Heart left ventricle (tissue), 13 donors: ENCODE data around the gene GUCA2B.

ENCODE experiments used
- POLR2A ChIP-seq, 2 donors: fragments of 450-650 bp; IDR thresholded peaks; one replicate each; pipeline ENCODE4 v1.6.1; 2017; ENCODE audit warnings: antibody characterized with exemption in 2 of 2, mild to moderate bottlenecking in 2 of 2, moderate library complexity in 2 of 2
- TF ChIP-seq, protein P1 (sequence below), 12 donors: fragments of 200-600 bp; sonication (generic) in 4 of 12; IDR thresholded peaks; one replicate each; pipeline versions ENCODE4 v1.5.0 to v1.8.0; 2018 to 2022; ENCODE audit warnings: antibody characterized with exemption in 12 of 12, mild to moderate bottlenecking in 5 of 12
- donor health status: ischemic (EF 13 %, LVEDD 7.1; RV severe dilation, severe dysfunction).
- donor health status: DM: no; HTN: yes; CAD: no.
- donor health status: DM: no; HTN: no; CAD: no.
- donor health status: ischemic (EF 25% LVEDD 6.9; RV normal size, moderate dysfunction).
- donor health status: ischemic (EF 25% LVEDD 5.7; RV mildly dilated, moderate dysfunction).
- donor health status: ischemic (EF 35%, LVEDD 5.7; RV mildly dilated, moderate dysfunction).
- donor health status: nonischemic (EF 11% LVEDD 7.7; RV severe dilation, severe dysfunction).
- donor health status: DM: yes; HTN: yes; CAD: no.
- donor health status: PGD.
- donor health status: ischemic (EF 29% LVEDD 5.4; RV normal size, mild dysfunction).
- donor health status: nonischemic (EF 23%, LVEDD 6.1; RV moderate dilation, normal function).

DNA sequence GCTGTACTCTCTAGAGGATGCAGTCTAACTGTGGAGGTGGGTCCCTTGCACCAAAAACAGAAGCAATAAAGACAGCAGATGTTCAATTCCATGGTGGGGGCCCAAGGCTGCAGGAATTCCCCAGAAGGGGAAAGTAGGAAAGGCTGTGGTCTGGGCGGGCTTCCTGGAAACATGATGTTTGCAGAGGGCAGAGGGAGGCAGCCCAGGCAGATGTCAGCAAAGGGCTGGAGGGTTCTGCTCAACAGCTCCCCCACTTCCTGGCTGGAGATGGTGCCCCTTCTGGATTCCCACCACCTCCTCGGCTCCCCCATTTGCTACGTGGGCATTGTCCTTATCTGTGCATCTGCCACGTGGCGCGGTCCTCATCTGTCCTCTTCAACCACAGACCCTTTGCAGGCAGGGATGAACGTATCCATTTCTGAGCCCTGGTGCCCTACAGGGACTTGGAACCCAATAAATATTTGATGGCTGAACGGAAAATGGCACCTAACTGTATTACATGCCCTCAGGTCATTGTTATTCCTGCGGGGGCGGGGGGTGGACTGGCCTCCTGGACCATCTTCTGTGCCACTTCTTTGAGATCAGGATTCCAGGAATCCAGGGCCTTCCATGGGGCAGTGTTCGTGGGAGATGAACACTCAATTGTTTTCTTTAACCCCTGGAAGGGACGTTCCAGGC lies 8.4 kb upstream of the GUCA2B start:
- TF ChIP-seq POLR2A (IDR thresholded peaks at IDR 0.05), result no peak
- TF ChIP-seq, protein P1, sequence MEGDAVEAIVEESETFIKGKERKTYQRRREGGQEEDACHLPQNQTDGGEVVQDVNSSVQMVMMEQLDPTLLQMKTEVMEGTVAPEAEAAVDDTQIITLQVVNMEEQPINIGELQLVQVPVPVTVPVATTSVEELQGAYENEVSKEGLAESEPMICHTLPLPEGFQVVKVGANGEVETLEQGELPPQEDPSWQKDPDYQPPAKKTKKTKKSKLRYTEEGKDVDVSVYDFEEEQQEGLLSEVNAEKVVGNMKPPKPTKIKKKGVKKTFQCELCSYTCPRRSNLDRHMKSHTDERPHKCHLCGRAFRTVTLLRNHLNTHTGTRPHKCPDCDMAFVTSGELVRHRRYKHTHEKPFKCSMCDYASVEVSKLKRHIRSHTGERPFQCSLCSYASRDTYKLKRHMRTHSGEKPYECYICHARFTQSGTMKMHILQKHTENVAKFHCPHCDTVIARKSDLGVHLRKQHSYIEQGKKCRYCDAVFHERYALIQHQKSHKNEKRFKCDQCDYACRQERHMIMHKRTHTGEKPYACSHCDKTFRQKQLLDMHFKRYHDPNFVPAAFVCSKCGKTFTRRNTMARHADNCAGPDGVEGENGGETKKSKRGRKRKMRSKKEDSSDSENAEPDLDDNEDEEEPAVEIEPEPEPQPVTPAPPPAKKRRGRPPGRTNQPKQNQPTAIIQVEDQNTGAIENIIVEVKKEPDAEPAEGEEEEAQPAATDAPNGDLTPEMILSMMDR (IDR thresholded peaks at IDR 0.05), result no peak
